ENCODE results near the gene TMEM250. TPM values are rescaled to one million over a fixed set of nuclear protein-coding genes. Genes with fewer than 3 reads are reported as not detected.

Gene TMEM250
- polyA plus RNA-seq, 10 donors, result 13.6 to 24.3 (median 18.4) TPM

DNA sequence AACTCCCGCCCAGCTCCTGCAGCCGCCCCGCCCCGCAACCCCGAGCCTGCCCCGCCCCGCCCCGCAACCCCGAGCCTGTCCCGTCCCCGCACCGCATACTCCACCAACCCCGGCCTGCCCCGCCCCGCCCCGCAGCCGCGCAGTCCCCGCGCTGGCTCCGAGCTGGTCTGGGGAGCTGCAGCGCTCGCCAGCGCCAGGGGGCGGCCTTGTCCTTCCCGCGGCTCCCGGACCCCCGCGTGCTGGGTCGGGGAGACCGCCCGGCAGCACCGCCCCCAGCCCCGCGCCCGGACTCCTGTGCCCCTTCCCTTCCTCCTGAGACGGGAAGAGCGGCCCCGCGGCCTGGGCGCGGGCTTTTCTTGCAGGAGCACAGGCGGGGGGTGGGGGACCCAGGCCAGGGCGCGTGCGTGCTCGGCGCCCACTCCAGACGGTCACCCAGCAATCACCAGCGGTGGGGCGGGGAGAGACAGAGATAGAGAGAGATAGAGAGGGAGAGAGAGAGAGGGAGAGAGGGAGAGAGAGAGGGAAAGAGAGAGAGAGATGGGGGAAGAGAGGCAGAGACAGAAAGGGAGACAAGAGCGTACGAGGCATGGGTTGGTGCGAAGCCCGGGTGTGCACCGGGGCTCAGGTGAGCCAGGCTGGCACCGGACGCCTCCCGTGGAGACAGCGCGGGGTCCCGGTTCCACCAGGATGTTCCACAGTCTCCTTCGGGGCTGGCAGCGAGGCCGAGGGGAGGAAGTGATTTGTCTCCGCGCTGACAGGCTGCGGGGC is 14.7 kb upstream of the TMEM250 start:
- peak in 2 of 3 donors; percentile 38 to 65 for DNase-seq

GRCh38 chr9:136132512-136133050 is 13.9 kb upstream of the TMEM250 start:
- no peak for DNase-seq

GRCh38 chr9:136131629-136132511 is 13.2 kb upstream of the TMEM250 start:
- no peak for DNase-seq

GRCh38 chr9:136129176-136129575 is 10.5 kb upstream of the TMEM250 start:
- no peak for DNase-seq

GRCh38 chr9:136128436-136128835 is 9.8 kb upstream of the TMEM250 start:
- no peak for DNase-seq

DNA sequence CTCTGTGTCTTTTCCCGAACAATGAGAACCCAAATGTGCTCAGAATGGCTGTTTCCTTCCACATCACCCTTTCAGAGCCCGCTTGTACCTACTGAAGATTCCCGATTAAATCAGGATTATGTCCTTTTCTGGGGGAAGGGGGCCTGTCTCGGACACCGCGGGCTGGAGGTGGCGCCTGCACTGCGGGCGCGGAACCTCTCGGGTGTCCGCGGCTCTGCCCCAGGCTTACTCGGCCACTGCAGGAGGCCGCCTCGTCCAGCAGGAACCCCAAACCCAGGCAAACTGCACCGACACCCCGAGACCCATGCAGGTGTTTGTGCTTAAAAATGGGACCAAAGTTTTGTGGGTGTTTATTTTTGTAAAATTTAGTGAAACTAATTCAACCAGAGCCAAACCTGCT is 8.6 kb upstream of the TMEM250 start:
- DNase-seq, result no peak

DNA sequence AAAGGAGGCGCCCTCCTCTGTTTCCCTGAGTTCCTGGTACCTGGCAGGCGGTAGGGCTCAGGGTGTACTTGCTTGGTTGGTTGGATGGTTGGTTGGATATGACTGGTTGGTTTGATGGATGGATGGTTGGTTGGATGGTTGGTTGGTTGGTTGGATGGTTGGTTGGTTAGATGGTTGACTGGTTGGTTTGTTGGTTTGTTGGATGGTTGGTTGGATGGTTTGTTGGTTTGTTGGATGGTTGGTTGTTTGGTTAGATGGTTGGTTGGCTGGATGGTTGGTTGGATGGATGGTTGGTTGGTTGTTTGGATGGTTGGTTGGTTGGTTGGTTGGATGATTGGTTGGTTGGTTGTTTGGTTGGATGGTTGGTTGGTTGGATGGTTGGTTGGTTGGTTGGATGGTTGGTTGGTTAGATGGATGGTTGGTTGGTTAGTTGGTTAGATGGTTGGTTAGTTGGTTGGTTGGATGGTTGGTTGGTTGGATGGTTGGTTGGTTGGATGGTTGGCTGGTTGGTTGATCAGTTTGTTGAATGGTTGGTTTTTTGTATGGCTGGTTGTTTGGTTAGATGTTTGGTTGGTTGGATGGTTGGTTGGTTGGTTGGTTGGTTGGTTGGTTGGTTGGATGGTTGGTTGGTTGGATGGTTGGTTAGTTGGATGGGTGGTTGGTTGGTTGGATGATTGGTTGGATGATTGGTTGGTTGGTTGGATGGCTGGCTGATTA is 6.5 kb upstream of the TMEM250 start:
- DNase-seq, result no peak

DNA sequence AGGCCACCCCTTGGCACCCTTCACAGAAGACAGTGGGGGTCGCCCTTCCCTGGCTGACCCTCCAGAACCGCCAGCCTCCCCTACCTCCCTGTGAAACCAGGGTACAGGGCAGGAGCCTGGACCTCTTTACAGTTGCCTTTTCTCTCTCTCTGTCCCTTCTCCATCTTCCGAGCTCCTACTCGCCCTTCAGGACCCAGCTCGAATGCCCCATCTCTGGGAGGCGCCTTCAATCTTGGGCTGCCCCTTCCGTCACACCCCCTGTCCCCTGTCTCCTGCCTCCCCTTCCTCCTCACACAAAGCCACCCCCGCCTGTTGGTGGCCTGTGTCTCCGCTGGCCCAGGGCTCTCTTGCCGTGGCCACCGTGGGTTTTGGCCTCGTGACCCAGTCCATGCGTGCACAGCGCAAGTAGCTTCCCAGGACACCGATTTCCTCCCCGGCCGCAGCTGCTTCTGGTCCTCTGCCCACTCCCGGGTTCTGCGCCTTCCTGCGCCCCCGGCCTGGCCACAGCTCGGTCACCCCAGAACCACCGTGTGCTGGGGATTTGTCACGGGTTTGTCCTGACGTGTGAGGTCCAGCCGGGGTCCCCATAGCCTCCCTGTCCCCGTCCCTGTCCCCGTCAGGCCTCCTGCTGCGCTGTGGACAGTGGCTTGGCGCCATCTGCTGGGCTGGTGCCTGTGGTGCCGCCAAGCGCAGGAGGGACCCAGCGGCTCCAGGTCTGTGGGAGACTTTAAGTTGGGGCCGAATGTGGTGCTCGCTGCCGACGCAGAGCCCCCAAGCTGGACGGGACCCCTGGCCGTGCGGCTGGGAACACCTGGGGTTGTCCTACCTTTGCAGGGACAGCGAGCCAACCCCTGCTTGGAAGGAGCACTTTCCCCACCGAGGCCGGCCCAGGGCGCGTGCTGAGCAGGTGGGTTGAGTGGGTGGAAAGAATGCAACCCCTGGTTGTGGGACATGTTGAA is 4.0 kb upstream of the TMEM250 start:
- peak; percentile 45 to 84 (median 63) for DNase-seq

DNA sequence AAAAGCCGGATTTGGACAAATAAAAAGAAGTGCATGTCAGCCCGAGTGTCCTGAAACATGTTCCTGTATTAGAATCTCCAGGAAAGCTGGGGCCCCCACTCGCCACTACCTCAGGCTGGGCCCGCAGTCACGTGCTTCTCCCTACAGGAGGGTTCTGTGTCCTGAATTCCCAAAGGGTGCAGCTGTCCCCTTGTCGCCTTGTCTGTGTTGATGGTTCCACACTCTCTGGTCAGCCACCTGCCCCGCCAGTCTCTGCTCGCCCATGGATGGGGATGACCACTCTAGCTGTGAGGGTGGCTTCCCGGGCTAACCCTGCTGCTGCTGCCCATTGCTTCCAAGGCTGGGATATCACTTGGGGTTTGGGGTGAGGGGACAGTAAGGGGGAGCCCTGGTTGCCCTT is 3.1 kb upstream of the TMEM250 start:
- no peak for DNase-seq

DNA sequence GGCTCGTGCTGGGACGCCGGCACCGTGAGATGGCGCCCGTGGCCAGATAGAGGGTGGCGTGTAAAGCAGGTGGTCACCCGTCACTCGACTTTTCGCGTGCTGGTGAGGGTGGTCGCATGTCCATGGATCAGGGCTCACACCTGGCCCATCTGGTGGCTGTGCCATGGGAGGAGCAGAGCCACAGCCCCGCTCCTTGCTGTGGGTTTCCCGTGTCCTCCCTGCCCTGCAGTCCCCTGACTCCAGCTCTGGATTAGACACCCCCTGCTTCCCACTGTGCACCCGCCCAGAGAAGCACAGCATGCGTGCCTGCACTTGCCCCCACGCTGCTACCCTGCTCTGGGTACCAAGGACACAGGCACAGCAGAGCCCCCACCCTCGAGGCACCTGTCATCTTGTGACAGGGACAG is 1.8 kb upstream of the TMEM250 start:
- no peak for DNase-seq

GRCh38 chr9:136119883-136120393 is 1.3 kb upstream of the TMEM250 start:
- DNase-seq, result no peak

DNA sequence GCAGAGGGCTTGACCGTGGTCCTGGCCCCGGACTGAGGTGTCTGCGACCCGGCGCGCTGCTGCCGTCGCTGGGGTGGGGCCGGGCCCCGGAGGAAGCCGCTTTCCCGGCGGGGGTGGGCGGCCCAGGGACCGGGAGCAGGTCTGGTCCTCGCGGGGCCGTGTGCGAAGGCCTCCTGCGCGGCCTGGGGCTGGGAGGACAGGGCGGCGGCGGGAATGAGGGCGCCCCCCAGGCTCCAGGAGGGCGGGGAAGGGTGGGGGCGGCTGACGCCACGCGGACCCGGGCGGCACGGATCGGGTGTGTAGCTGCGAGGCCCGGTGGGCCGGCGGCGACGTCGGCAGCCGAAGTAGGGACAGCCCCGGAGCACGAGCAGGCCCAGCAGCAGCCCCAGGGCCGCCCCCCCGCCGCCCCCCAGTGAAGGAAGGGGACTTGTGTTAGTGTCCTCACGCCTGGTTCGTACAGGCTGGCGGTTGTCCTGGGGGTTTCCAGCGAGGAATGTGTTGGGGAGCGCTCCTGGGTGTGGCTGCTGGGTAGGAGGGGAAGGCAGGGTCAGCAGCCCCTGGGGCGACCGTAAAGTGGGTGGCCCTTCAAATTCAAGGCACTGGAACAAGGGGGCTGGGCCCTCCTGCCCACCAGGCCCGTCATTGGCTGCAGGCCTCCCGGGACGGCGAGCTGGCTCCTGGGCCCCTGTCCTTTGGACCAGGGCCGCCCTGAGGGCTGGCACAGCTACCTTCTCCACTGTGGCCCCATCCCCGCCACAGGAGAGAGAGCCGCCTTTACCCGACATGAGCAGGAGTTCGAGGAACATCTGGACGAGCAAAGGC is 597 bp upstream of the TMEM250 start:
- DNase-seq, result peak in 1 of 3 donors; percentile 78

DNA sequence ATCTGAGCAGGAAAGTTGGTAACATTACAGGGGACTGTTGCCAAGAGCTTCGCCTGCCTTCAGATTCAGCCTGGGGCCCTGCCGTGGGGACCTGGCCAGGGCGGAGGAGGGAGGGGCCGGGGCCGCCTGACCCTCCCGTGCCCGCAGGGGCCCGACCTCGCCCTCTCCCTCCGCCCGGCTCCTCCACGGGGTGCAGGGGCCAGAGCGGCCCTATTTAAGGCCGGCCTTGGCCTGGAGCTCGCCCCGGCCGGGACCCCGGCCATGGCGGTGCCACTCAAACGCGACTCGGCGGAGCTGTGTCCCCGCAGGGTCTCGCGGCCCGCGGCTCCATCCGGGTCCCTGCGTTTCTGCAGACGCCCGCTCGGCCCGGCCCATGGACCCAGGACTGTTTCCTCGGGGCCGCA is 757 bp downstream of the TMEM250 start:
- peak in 1 of 3 donors; percentile 70 for DNase-seq

GRCh38 chr9:136117291-136117915 is 1.3 kb downstream of the TMEM250 start:
- DNase-seq, result no peak

DNA sequence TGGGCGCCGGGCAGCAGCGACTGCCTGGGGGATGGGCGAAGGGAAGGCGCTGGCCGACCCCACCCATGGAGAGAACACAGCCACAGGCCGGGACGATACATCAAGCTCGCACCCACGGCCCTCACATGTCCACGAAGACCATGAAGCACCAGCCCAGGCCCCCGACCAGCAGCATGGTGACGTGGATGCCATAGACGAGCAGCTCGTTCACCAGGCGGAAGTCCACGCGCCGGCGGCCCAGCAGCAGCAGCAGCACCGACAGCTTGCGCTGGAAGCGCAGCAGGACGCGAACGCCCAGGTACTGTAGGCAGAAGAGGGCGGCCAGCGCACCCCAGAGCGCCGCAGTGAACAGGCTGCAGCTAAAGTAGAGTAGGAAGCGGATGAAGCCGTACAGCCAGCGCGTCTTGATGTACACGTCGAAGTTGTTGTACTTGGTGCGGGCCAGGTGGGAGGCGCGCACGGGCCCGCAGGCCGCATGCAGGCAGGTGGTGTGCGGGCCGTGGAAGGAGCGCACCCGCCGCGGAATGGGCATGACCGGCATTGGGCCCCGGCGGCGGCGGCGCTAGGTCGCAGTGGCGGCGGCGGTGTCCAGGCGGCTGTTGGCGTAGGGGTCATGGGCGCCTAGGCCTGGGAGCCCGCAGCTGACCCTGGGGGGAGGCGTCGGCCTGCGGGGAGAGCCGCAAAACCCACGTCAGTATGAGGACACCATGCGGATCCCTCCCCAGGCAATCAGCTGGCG is 2.1 kb downstream of the TMEM250 start:
- DNase-seq, result no peak

DNA sequence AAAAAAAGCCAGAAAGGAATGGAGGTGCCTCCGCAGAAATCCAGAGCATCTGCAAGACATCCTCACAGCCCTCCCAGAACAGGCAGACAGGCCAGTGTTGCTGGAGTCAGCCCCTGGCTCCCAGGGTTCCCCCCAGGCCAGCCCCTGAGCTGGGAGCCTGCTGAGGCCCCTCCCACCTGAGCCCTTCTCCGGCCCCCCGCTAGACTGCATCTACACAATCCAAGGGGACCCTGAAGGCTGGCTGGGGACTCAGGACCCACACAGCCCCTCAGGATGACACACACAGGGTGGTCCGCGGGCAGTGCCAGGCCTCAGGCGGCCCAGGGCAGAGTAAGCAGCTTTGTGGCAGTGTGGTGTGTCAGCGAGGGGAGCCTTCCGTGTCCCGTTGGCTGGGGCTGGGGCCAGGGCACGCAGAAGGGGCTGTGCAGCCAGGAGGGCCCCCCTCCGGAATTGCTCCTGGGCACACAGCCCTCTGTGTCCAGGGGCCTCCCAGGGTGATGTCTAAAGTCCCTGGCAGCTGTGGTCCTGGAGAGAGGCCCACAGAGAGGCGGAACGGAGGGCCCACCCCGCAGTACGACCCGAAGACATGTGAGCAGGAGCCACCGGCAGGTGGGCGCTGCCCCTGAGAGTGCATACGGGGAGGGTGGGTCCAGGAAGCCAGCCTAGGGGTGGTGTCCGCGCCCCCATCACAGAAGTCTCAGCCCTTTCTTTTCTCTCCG is 2.9 kb downstream of the TMEM250 start:
- no peak for DNase-seq

DNA sequence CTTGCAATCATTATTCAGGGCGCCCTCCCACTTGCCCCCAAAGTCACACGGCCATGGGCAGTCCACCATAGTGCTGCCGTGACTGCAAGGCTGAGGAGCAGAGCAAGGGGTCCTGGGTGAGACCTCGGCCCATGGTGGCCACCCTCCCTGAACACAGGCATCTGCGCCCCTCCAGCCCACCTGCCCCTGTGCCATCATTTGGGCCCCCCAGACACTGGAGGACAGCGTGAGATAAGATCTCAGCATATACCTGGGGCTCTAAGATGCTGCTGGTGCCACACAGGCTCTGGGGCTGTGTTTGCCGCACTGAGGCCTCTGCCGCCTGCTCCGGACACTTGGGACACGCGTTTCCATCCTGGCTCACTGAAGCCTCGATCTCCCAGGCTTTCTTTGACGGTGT is 3.5 kb downstream of the TMEM250 start:
- DNase-seq, result no peak

GRCh38 chr9:136114610-136115009 is 4.1 kb downstream of the TMEM250 start:
- no peak for DNase-seq

All from muscle of back (tissue), 11 donors.